ENCODE measurements around the gene GRAMD1A.

Gene GRAMD1A

DNA sequence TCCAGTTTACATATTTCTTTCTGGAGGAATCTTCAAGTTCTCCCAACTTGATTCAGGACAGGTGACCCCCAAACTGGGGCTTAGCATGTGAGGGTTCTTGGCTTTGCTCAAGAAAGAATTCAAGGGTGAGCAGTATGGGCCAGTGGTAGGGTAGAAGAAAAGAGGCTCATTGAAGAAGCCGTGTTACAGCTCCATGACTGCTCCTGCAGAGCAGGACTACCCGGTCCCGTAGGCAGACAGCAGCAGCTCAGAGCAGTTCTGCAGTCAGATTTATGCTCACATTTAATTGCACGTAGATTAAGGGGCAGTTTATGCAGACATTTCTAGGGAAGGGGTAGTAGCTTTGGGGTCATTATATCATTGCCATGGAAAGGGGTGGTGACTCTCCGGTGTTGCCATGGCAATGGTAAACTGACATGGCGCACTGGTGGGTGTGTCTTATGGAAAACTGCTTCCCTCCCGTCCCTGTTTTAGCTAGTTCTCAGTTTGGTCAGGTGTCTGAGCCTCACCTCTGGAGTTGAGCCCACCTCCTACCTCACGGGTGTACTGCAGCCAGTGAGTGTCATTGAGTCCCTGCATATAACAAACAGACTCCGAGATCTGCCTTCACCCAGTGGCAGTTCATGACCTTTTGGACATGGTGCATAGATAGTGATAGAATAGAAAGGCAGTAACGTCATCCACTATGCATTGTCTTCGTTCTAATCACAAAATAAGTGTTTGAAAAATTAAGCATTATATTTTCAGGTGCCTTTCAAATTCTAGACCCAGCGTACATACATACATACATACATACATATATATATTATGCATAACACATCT lies 20.1 kb upstream of the GRAMD1A start:
- in situ Hi-C loops (cut with HindIII; ENCODE audit: low sequenced_read_pairs) = no loop called here
- no peak overlapping the region for H3K4me3 ChIP-seq (ENCODE audit: low read depth, low read length)
- TF ChIP-seq, protein P1, sequence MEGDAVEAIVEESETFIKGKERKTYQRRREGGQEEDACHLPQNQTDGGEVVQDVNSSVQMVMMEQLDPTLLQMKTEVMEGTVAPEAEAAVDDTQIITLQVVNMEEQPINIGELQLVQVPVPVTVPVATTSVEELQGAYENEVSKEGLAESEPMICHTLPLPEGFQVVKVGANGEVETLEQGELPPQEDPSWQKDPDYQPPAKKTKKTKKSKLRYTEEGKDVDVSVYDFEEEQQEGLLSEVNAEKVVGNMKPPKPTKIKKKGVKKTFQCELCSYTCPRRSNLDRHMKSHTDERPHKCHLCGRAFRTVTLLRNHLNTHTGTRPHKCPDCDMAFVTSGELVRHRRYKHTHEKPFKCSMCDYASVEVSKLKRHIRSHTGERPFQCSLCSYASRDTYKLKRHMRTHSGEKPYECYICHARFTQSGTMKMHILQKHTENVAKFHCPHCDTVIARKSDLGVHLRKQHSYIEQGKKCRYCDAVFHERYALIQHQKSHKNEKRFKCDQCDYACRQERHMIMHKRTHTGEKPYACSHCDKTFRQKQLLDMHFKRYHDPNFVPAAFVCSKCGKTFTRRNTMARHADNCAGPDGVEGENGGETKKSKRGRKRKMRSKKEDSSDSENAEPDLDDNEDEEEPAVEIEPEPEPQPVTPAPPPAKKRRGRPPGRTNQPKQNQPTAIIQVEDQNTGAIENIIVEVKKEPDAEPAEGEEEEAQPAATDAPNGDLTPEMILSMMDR (IDR thresholded peaks at IDR 0.05; ENCODE audit: low read depth, low read length) = no peak

DNA sequence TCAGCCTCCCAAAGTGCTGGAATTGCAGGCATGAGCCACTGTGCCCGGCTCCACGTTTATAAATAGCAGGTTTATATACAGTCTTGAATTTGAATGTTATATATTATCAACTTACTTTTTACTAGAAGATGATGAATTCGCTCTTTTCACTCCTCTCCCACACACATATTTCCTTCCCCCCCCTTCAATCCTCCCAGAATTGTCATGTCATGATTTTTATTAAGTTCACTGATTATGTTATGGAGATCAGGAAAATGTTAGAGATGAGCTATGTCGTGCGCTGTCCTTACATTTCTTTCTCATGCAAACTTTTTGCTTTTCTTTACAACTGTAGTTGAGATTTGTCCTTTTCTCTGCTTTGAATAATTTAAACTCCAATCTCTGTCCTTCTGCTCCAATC lies 17.8 kb upstream of the GRAMD1A start:
- no peak for DNase-seq (ENCODE audit: low read depth, low spot score)
- TF ChIP-seq, protein P1 (IDR thresholded peaks at IDR 0.05; ENCODE audit: low read depth, low read length) = no peak
- in situ Hi-C loops (cut with HindIII; ENCODE audit: low sequenced_read_pairs) = no loop called here
- no peak overlapping the region for H3K4me3 ChIP-seq (ENCODE audit: low read depth, low read length)

More for the DNA sequence above, 20.1 kb upstream of the GRAMD1A start:
- DNase-seq (ENCODE audit: low read depth, low spot score) = no peak

DNA sequence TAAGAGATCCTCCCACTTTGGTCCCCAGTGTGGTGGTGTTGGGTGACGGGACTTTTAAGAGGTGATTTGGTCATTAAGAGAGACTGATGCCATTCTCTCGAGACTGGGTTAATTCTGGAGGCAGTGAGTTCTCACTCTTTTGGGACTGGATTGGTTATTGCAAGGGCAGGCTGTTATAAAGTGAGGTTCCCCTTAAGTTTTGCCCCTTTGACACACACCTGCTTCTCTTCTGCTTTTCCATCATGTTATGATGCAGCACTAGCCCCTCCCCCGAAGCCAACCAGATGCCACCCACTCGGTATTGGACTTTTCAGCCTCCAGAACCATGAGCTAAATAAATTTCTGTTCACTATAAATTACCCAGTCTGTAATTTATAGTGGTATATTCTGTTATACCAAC lies 16.3 kb upstream of the GRAMD1A start:
- TF ChIP-seq, protein P1 (IDR thresholded peaks at IDR 0.05; ENCODE audit: low read depth, low read length) = no peak
- no peak overlapping the region for H3K4me3 ChIP-seq (ENCODE audit: low read depth, low read length)
- DNase-seq (ENCODE audit: low read depth, low spot score) = no peak
- in situ Hi-C loops (cut with HindIII; ENCODE audit: low sequenced_read_pairs) = no loop called here

DNA sequence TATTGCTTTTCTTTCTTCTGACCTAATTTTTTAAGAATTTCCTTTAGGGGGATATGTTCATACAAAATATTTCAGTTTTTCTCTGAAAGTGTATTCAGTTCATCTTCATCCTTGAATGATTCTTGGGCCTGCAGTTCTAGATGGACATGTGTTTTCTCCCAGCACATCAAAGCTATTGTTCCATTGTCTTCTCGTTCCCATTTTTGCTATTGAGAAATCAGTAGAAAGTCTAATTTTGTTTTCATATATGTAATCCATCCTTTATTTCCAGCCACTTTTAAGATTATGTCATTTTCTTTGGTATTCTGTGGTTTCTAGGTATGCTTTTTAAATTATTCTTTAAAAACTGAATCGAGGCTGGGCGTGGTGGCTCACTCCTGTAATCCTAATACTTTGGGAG lies 15.8 kb upstream of the GRAMD1A start:
- no peak for DNase-seq (ENCODE audit: low read depth, low spot score)
- TF ChIP-seq, protein P1 (IDR thresholded peaks at IDR 0.05; ENCODE audit: low read depth, low read length) = no peak
- in situ Hi-C loops (cut with HindIII; ENCODE audit: low sequenced_read_pairs) = no loop called here

DNA sequence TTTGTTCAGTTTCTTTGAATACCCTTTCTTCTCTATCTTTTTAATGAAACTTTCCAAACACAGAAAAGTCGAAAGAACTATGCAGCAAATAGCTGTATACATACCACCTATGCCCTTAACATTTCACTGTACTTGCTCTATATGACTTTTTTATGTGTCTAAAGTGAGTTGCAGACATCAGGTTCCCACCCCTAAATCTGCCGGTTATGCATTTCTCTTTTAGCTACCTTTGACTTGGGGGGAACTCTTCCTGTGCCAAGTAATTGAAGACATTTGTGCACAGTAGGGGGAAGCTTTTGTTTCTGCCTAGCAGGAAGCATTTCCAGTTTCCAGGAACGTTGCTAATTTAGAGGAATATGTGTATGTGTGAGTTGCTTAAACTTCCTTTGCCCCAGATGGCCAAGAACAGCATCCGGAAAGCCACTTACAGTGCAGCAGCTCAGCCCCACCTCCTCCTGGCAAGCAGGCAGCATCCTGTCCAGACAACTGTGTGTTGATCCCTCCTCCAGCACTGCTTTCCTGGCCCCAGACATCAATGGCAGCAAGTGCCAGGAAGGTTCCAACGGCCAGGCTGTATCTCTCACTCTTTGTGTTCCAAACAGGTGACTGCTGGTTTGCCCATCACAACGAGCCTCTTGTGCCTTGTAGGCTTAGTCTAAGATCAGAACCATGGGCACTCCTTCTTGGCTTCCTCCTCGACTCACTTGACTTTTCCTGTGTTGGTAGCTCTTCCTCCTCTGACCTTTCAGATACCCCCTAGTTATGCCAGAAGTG lies 14.7 kb upstream of the GRAMD1A start:
- no peak for DNase-seq (ENCODE audit: low read depth, low spot score)
- in situ Hi-C loops (cut with HindIII; ENCODE audit: low sequenced_read_pairs) = no loop called here
- no peak overlapping the region for H3K4me3 ChIP-seq (ENCODE audit: low read depth, low read length)
- TF ChIP-seq, protein P1 (IDR thresholded peaks at IDR 0.05; ENCODE audit: low read depth, low read length) = no peak

More for the DNA sequence above, 15.8 kb upstream of the GRAMD1A start:
- H3K4me3 ChIP-seq (ENCODE audit: low read depth, low read length) = no peak overlapping the region

DNA sequence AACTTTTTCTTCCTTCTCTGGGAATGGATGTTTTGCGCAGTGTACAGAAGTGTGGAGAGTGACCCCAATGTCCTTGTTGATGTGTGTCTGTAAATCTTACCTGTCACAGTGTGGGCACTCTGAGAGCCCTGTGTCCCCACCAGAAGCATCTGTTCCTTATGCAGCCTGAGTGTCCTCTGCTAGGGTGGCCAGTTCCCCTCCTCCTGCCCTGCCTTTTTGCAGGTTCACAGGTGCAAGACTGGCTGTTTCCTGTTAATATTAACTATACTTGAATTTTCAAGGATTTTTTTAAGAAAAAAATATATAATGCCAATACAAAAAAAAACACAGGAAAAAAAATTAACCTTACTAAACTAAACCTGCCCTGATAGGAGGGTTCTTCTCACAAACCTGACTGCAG lies 12.0 kb upstream of the GRAMD1A start:
- no peak overlapping the region for H3K4me3 ChIP-seq (ENCODE audit: low read depth, low read length)
- DNase-seq (ENCODE audit: low read depth, low spot score) = no peak
- in situ Hi-C loops (cut with HindIII; ENCODE audit: low sequenced_read_pairs) = no loop called here
- TF ChIP-seq, protein P1 (IDR thresholded peaks at IDR 0.05; ENCODE audit: low read depth, low read length) = no peak

Measured in astrocyte of the spinal cord (primary cell).